Measurements from ENCODE around the gene RCL1. TPM values are rescaled to one million over a fixed set of nuclear protein-coding genes. Genes with fewer than 3 reads are reported as not detected.

RCL1 gene
- total RNA-seq, 1 donor from 2014 or later = 17.5 TPM

Small RNA genes lying within 50 kb of the gene (small RNA-seq; reads per million reads assigned to genes)
- gene AL158147.1 (ENCODE audit: low replicate concordance) (not detected), gene MIR101-2 (ENCODE audit: low replicate concordance) (not detected)

Other genes with a start within 250 kb of the RCL1 start
- 12.8 TPM for gene PLPP6, start 130.7 kb upstream of the RCL1 start, total RNA-seq
- gene SPATA6L, start 126.5 kb upstream of the RCL1 start, total RNA-seq = 9.1 TPM
- gene CDC37L1, start 113.4 kb upstream of the RCL1 start, total RNA-seq = 24.1 TPM
- gene AK3, start 51.7 kb upstream of the RCL1 start, total RNA-seq = 31.5 TPM
- 31.5 TPM for gene JAK2, start 192.3 kb downstream of the RCL1 start, total RNA-seq

Data from temporal lobe (tissue), 2 donors.